B cell (primary cell): ENCODE data around the gene HENMT1.

ENCODE experiments used
- EZH2 ChIP-seq: IDR thresholded peaks from 2 replicates; pipeline ENCODE4 v1.6.1; 2012; ENCODE audit warnings: borderline replicate concordance, low read depth, mild to moderate bottlenecking, moderate library complexity, low read length; ENCODE audit not compliant: insufficient read depth, poor library complexity, severe bottlenecking
- TF ChIP-seq, protein P1 (sequence below): fragments of 200-600 bp; IDR thresholded peaks from one replicate; pipeline ENCODE4 v1.8.0; 2022; ENCODE audit warnings: antibody characterized with exemption, mild to moderate bottlenecking

DNA sequence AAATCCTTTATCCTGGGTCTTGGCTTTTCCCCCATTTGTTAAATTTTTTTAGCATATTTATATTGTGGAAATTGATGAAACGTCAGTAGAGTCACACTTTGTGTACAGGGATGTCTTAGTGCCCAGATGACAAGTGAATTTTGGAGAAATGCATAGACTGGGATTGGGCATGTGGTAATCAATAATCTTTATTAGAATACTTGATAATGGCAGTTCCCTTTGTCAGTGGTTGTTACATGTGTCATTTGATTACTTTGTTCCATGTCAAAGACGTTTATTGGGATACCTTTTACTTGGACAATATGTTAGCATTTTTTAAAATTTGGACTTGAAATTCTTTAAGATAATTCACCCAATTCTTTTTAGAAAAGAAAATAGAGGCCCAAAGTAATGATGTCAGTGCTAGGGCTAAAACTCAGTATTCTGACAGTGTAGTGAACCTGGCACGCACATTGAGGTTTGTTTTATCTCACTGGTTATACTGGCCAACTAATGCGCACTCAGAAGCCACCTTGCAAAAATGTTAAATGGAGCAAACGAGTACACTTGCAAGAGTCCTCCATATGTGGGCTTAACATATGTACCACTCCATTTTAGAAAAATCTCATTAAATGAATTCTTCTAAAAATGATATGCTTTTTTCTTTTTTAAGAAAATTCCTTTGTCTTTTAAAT lies 40.4 kb upstream of the HENMT1 start:
- TF ChIP-seq, protein P1, sequence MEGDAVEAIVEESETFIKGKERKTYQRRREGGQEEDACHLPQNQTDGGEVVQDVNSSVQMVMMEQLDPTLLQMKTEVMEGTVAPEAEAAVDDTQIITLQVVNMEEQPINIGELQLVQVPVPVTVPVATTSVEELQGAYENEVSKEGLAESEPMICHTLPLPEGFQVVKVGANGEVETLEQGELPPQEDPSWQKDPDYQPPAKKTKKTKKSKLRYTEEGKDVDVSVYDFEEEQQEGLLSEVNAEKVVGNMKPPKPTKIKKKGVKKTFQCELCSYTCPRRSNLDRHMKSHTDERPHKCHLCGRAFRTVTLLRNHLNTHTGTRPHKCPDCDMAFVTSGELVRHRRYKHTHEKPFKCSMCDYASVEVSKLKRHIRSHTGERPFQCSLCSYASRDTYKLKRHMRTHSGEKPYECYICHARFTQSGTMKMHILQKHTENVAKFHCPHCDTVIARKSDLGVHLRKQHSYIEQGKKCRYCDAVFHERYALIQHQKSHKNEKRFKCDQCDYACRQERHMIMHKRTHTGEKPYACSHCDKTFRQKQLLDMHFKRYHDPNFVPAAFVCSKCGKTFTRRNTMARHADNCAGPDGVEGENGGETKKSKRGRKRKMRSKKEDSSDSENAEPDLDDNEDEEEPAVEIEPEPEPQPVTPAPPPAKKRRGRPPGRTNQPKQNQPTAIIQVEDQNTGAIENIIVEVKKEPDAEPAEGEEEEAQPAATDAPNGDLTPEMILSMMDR, result no peak
- no peak for TF ChIP-seq EZH2
